PC-3 (cell line): ENCODE results near the gene VPS8.

Experiments used
- EZH2 ChIP-seq: fragments of 300-600 bp; sonication (generic); IDR thresholded peaks from one replicate; pipeline ENCODE4 v1.6.1; 2017; ENCODE audit warnings: antibody characterized with exemption, mild to moderate bottlenecking, low read length; ENCODE audit not compliant: unreplicated experiment
- EZH2phosphoT487 ChIP-seq: fragments of 300-600 bp; sonication (generic); IDR thresholded peaks from 2 replicates; pipeline ENCODE4 v1.6.1; 2018; ENCODE audit warnings: mild to moderate bottlenecking, antibody characterized with exemption, low read length, borderline replicate concordance
- TF ChIP-seq, protein P1 (sequence below): fragments of 300-600 bp; sonication (generic); conservative IDR thresholded peaks from 2 replicates; pipeline ENCODE4 v1.5.1; 2017; ENCODE audit warnings: antibody characterized with exemption, low read depth, mild to moderate bottlenecking, low read length

DNA sequence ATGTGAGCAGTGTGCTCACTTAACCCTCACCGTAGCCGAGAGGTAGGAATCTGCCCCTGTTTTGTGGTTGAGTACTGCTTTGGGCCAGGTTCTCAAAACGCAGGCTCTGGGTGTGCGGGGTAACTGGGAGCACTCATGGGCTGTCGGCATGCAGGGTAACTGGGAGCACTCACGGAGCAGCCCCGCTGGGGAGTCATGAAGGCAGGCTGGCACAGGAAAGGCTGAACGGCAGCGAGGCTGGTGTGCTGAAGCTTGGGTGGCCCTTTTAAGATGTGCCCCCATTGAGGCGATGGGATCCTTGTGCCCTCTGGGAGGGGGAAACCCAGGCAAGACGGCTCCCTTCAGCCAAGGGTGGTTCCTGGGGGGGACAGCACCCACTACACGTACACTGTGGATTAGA is 44.6 kb upstream of the VPS8 start:
- TF ChIP-seq EZH2: no peak
- TF ChIP-seq, protein P1, sequence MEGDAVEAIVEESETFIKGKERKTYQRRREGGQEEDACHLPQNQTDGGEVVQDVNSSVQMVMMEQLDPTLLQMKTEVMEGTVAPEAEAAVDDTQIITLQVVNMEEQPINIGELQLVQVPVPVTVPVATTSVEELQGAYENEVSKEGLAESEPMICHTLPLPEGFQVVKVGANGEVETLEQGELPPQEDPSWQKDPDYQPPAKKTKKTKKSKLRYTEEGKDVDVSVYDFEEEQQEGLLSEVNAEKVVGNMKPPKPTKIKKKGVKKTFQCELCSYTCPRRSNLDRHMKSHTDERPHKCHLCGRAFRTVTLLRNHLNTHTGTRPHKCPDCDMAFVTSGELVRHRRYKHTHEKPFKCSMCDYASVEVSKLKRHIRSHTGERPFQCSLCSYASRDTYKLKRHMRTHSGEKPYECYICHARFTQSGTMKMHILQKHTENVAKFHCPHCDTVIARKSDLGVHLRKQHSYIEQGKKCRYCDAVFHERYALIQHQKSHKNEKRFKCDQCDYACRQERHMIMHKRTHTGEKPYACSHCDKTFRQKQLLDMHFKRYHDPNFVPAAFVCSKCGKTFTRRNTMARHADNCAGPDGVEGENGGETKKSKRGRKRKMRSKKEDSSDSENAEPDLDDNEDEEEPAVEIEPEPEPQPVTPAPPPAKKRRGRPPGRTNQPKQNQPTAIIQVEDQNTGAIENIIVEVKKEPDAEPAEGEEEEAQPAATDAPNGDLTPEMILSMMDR: no peak
- TF ChIP-seq EZH2phosphoT487: no peak
